ENCODE data around the gene SLC2A4RG.

DNA sequence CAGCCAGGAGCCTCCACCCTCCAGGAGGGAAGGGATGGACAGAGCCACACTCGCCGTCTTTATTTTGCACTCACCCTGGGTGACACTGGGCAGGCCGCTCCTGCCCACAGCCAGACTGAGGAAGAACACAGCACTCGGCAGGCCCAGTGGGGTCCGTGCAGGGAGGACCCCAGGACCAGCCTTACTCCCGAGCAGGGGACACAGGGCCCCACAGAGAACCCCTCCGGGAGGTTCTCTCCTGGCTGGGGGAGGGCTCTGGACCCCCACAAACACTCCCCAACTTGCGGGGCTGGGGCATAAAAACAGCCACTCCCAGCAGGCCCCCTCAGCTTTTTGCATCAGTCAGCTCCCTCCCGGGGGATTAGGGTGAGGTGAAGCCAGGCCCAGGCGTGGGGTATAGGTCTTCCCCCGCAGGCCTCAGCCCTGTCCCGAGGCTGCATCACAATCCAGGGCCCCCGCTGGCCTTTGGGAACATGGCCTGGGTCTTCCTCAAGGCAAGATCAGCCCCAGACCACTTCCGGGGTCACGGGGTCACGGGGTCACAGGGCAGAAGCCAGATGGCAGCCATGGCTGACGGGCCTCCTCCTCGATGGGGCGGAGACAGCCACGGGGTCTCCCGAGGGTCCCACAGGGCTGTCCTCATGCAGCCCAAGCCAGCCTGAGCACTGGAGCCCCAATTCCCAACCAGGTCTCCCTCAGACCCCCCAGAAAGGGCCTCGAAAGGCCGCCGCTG, 39.9 kb upstream of the SLC2A4RG start:
- no peak for TF ChIP-seq EZH2phosphoT487 (IDR thresholded peaks at IDR 0.05; ENCODE audit: insufficient read depth, low read depth)
- TF ChIP-seq EZH2 (IDR thresholded peaks at IDR 0.05; ENCODE audit: insufficient read depth, poor library complexity, severe bottlenecking), result no peak

Measured in GM23248 (cell line).